GM19238 (cell line): Measurements from ENCODE around the gene EOLA2.
"Not testable (repeated sequence)": the region's sequence is repeated elsewhere in the genome, so short reads cannot be mapped to it uniquely, and the experiment has no call there.

Source experiments
- DNase-seq: peaks from one replicate; pipeline ENCODE4 v3.0.0; 2011; ENCODE audit warnings: low spot score; ENCODE audit not compliant: insufficient read length

The EOLA2 gene

GRCh38 chrX:149932970-149933369, 5.3 kb downstream of the EOLA2 start:
- DNase-seq = not testable (repeated sequence)

GRCh38 chrX:149932150-149932549, 6.1 kb downstream of the EOLA2 start:
- DNase-seq = not testable (repeated sequence)

- DNase-seq = not testable (repeated sequence)
Observed at GRCh38 chrX:149931355-149931754, 6.9 kb downstream of the EOLA2 start.

GRCh38 chrX:149929400-149929799, 8.9 kb downstream of the EOLA2 start, which contains the start of gene HSFX4:
HSFX4 (plus strand) TSS chrX:149929573; CDS start chrX:149929645, 72 bp downstream.
- DNase-seq = not testable (repeated sequence)

GRCh38 chrX:149928635-149929034, 9.7 kb downstream of the EOLA2 start:
- not testable (repeated sequence) for DNase-seq

- not testable (repeated sequence) for DNase-seq
Observed at GRCh38 chrX:149927964-149928258, 10.4 kb downstream of the EOLA2 start.

GRCh38 chrX:149927245-149927963, 10.9 kb downstream of the EOLA2 start:
- DNase-seq = not testable (repeated sequence)

- DNase-seq = not testable (repeated sequence)
Observed at GRCh38 chrX:149924434-149924833, 13.9 kb downstream of the EOLA2 start.

GRCh38 chrX:149923836-149924235, 14.5 kb downstream of the EOLA2 start:
- DNase-seq = not testable (repeated sequence)

GRCh38 chrX:149916745-149917392, 21.4 kb downstream of the EOLA2 start:
- DNase-seq = no peak

- DNase-seq = no peak
Observed at GRCh38 chrX:149910178-149910695, 28.1 kb downstream of the EOLA2 start.

- no peak for DNase-seq
Observed at GRCh38 chrX:149909324-149910177, 28.7 kb downstream of the EOLA2 start.

GRCh38 chrX:149908727-149909126, 29.6 kb downstream of the EOLA2 start:
- no peak for DNase-seq

- no peak for DNase-seq
Observed at GRCh38 chrX:149908308-149908707, 30.0 kb downstream of the EOLA2 start.

- no peak for DNase-seq
Observed at GRCh38 chrX:149903889-149904748, 34.2 kb downstream of the EOLA2 start.

- DNase-seq = no peak
Observed at GRCh38 chrX:149898554-149898953, 39.7 kb downstream of the EOLA2 start.

GRCh38 chrX:149890828-149891227, 47.5 kb downstream of the EOLA2 start:
- DNase-seq = not testable (repeated sequence)
